WI38 (cell line): ENCODE data around the gene SHISA2.
"Not testable (repeated sequence)": the region's sequence is repeated elsewhere in the genome, so short reads cannot be mapped to it uniquely, and the experiment has no call there.

Experiments
- H3K4me3 ChIP-seq: 2 replicates; pipeline ENCODE4 v1.5.1; 2011; ENCODE audit warnings: low read depth, mild to moderate bottlenecking, control low read depth, low read length
- CTCF ChIP-seq: IDR thresholded peaks from 2 replicates; pipeline ENCODE4 v1.5.1; 2012; ENCODE audit warnings: low read depth, mild to moderate bottlenecking, control low read depth, low read length

Gene SHISA2

GRCh38 chr13:26067601-26068000 is 15.8 kb upstream of the SHISA2 start:
- H3K4me3 ChIP-seq, result no peak overlapping the region
- TF ChIP-seq CTCF, result no peak

DNA sequence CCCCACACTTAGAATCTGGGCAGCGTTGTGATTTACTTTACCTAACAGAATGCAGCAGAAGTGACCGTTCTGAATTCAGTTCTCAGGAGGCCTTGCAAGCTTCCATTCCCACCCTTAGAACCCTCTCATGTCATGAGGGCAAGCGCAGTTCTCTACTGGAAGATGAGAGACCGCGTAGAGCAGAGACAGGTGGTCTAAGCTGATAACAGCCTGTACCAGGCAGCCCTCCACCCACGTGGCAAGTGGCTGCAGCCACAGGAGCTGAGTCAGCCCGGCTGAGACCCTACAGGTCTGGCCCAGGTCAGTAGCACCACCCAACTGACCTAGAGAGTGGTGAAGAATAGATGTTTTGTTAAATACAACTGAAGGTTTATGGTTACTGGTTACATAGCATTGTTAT is 14.7 kb upstream of the SHISA2 start:
- H3K4me3 ChIP-seq, result not testable (repeated sequence)

GRCh38 chr13:26062853-26063444 is 11.1 kb upstream of the SHISA2 start:
- H3K4me3 ChIP-seq, result no peak overlapping the region
- TF ChIP-seq CTCF, result 0 out of 2 replicates have a peak, but pooled peaks have one; percentile 14

GRCh38 chr13:26061947-26062346 is 10.1 kb upstream of the SHISA2 start:
- no peak overlapping the region for H3K4me3 ChIP-seq
- no peak for TF ChIP-seq CTCF

GRCh38 chr13:26061256-26061655 is 9.4 kb upstream of the SHISA2 start:
- no peak overlapping the region for H3K4me3 ChIP-seq
- TF ChIP-seq CTCF, result no peak

DNA sequence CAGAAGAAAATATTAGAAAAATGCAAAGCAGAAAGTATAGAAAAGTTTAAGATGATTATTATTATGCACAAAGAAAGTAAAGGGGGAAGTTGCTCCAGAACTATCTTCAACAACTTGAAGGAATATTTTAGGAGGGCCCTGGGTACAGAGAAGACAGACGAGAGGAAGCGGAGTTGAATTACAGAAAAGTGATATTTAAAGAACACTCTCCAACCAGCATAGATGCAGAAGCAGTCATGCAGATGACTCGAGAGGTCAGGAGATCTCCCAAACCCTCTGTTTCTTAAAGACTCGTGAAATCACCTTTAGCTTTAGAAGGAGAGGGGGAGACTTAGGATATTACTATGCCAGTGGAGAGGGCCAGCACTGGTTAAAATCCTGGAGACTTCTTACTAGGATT is 8.5 kb upstream of the SHISA2 start:
- no peak for TF ChIP-seq CTCF
- no peak overlapping the region for H3K4me3 ChIP-seq

DNA sequence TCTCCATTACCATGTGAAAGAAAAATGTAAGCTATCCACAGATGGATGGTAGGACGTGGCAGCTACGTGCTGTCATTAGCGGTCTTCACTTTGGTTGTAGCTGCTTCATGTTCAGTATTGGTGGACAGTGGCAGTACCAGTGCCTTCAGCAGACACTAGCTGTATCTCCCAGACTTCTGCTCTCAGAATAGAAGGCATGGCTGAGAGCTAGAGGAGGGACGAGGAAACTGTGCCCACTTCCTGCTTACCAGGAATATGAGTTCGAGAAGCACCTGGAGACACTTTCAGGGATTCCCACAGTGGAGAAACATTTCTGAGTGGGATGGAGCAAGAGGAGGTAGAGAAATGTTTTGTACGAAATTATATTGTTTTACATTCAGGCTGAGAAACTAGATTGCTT is 6.9 kb upstream of the SHISA2 start:
- no peak for TF ChIP-seq CTCF
- H3K4me3 ChIP-seq, result no peak overlapping the region

DNA sequence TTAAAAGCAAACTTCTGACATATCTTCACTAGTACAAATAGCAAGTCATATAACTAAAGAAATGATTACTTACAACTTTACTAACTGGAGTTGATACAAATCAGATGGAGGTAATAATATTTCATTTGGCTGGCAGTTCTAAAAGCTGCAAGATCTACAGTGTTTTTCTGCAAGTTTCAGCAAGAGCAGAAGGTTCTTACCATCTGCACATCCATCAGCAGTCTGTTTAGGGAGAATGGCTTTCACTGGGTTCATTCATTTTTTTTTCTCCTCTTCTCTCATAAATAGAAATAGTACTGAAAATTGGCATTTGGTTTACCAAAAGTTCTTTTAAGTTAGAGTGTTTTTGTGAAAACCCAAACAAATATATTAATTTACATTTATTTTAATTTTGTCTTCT is 3.1 kb upstream of the SHISA2 start:
- no peak overlapping the region for H3K4me3 ChIP-seq
- no peak for TF ChIP-seq CTCF
